ENCODE measurements around the gene PAX9. TPM values are rescaled to one million over a fixed set of nuclear protein-coding genes. Genes with fewer than 3 reads are reported as not detected.

PAX9 gene
- total RNA-seq, 2 experiments from 2014 or later, result not detected

DNA sequence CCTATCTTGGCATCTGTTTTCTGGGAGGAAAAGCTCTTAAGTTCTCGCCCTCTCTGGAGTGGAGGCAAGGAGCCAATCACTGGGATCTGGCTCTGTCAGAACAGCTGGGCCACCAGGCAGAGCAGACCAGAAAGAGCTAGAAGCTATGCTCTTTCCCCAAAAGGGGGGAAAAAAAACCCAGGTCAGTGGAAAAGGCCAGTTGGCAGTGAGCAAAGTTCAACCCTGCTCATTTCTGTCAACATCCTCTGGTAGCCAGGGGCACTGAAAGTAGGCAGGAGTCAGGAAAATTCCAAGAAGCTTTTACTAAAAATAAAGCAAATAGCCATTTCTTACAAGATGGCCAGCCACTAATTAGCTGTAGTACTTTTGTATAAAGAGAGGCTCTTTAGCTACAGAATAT, 36.6 kb upstream of the PAX9 start:
- no peak overlapping the region for H3K4me3 Mint-ChIP-seq
- H3K4me1 Mint-ChIP-seq (ENCODE audit: low read depth), result no peaks in the 10 kb centered on the region
- peaks cover 9% of the 10 kb centered on the region for H3K27me3 Mint-ChIP-seq
- ChIA-PET CTCF (interaction anchor here (1.6 kb wide), 1 partner anchor 317 kb away, joined by 3 read pairs; no protein-coding TSS in a partner anchor), POLR2A (no interaction called here)
- TF ChIP-seq, protein P1, sequence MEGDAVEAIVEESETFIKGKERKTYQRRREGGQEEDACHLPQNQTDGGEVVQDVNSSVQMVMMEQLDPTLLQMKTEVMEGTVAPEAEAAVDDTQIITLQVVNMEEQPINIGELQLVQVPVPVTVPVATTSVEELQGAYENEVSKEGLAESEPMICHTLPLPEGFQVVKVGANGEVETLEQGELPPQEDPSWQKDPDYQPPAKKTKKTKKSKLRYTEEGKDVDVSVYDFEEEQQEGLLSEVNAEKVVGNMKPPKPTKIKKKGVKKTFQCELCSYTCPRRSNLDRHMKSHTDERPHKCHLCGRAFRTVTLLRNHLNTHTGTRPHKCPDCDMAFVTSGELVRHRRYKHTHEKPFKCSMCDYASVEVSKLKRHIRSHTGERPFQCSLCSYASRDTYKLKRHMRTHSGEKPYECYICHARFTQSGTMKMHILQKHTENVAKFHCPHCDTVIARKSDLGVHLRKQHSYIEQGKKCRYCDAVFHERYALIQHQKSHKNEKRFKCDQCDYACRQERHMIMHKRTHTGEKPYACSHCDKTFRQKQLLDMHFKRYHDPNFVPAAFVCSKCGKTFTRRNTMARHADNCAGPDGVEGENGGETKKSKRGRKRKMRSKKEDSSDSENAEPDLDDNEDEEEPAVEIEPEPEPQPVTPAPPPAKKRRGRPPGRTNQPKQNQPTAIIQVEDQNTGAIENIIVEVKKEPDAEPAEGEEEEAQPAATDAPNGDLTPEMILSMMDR (IDR thresholded peaks at IDR 0.05), result no peak
- peaks cover 4% of the 10 kb centered on the region for H3K9me3 Mint-ChIP-seq
- intact Hi-C loops (cut with micrococcal nuclease), result no loop called here
- DNase-seq (no peak), ATAC-seq (no peak)
- no peaks in the 10 kb centered on the region for H3K36me3 Mint-ChIP-seq (ENCODE audit: low read depth)
- H3K27ac Mint-ChIP-seq, result no peak overlapping the region

DNA sequence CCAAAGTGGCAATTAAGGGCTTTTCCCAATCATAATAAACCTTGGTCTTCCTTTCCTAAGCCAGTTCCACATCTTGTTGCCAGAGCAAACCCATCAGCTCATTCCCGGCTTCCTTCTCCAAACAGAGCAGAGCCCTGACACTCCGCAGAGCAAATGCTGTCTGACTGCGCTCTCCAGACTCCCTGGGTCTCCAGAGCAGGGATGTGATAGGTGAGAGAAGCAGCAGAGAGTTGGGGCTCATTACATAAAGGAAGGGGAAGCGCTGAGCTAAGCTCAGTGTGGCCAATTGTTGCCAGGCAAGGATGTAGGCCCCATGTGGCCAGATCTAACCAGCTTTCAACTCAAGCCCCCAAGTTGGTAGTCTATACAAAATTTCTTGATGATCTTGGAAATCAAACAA, 36.2 kb upstream of the PAX9 start:
- intact Hi-C loops (cut with micrococcal nuclease), result no loop called here
- ChIA-PET POLR2A (no interaction called here), CTCF (interaction anchor here (1.6 kb wide), 1 partner anchor 317 kb away, joined by 3 read pairs; no protein-coding TSS in a partner anchor)
- H3K27ac Mint-ChIP-seq, result no peak overlapping the region
- H3K27me3 Mint-ChIP-seq, result peaks cover 9% of the 10 kb centered on the region
- no peaks in the 10 kb centered on the region for H3K36me3 Mint-ChIP-seq (ENCODE audit: low read depth)
- no peaks in the 10 kb centered on the region for H3K4me1 Mint-ChIP-seq (ENCODE audit: low read depth)
- no peak overlapping the region for H3K4me3 Mint-ChIP-seq
- ATAC-seq (no peak), DNase-seq (no peak)
- TF ChIP-seq, protein P1 (IDR thresholded peaks at IDR 0.05), result no peak
- H3K9me3 Mint-ChIP-seq, result peaks cover 4% of the 10 kb centered on the region

DNA sequence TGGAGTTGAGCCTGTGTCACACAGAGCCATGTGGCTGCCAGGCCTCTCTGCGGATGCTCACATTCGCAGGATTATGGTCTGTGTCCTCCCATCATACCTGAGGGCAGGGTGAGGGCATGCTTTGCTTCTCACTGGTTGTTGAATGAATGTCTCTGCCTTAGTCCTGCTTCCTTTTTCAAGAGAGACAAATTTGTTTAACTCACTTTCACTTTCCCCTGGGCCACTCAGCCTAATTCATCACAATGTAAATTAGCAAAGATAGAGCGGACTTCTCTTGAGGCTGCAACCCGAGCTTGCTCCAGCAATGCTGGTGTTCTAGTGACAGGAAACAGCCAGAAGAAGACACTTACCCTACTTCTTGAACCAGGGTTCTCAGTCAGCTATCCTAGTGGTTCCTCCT, 35.5 kb upstream of the PAX9 start:
- Mint-ChIP-seq H3K4me3 (no peak overlapping the region), H3K4me1 (ENCODE audit: low read depth) (no peaks in the 10 kb centered on the region), H3K27me3 (peaks cover 11% of the 10 kb centered on the region), H3K27ac (no peak overlapping the region), H3K36me3 (ENCODE audit: low read depth) (no peaks in the 10 kb centered on the region), H3K9me3 (peaks cover 4% of the 10 kb centered on the region)
- DNase-seq (no peak), ATAC-seq (no peak)
- intact Hi-C loops (cut with micrococcal nuclease), result no loop called here
- TF ChIP-seq, protein P1 (IDR thresholded peaks at IDR 0.05), result no peak
- CTCF ChIA-PET, result interaction anchor here (1.6 kb wide), 1 partner anchor 316 kb away, joined by 3 read pairs; no protein-coding TSS in a partner anchor
- POLR2A ChIA-PET, result no interaction called here

DNA sequence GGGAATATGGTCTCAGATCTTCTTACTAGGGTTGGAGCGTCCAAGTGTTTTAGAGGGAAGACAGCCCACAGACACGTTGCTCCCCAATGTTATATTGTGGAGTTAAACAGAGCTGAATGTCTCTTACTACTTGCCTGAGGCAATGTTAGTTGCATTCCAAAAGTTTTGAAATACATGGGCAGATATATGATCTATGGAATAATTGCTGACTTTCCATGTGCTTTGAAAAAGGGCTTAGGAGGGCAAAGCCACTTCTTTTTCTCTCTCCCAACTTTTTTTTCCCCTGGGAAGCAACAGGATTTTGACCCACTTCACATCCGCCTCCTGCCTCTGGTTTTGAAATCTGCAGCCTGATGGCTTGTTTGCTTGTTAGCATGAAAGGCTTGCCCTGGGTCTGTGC, 33.7 kb upstream of the PAX9 start:
- Mint-ChIP-seq H3K27me3 (peaks cover 13% of the 10 kb centered on the region), H3K36me3 (ENCODE audit: low read depth) (no peaks in the 10 kb centered on the region), H3K27ac (no peak overlapping the region), H3K4me3 (no peak overlapping the region), H3K4me1 (ENCODE audit: low read depth) (no peaks in the 10 kb centered on the region), H3K9me3 (no peaks in the 10 kb centered on the region)
- ChIA-PET POLR2A (no interaction called here), CTCF (no interaction called here)
- TF ChIP-seq, protein P1 (IDR thresholded peaks at IDR 0.05), result no peak
- ATAC-seq, result no peak
- intact Hi-C loops (cut with micrococcal nuclease), result no loop called here
- DNase-seq, result no peak

DNA sequence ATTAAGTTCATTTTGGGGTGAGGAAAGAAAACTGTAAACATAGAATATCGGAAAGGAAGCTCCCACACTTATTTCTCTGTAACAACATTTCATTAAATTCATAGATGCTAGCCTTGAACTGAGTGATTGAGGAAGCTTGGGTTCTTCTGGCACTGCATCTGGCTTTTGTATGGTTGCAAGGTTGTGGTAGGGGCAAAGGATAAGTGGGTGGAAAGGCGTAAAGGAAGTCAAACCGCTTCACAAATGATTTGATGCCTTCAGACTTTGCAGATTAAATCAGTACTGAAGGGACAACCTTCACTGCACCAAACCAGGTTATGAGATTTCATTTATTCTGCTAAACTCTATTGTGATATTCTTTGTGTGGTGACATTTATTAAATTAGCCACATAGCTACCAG, 28.1 kb upstream of the PAX9 start:
- Mint-ChIP-seq H3K27me3 (peaks cover 4% of the 10 kb centered on the region), H3K9me3 (peaks cover 5% of the 10 kb centered on the region), H3K4me3 (no peak overlapping the region), H3K36me3 (ENCODE audit: low read depth) (no peaks in the 10 kb centered on the region), H3K4me1 (ENCODE audit: low read depth) (no peaks in the 10 kb centered on the region), H3K27ac (no peak overlapping the region)
- DNase-seq (no peak), ATAC-seq (no peak)
- TF ChIP-seq, protein P1 (IDR thresholded peaks at IDR 0.05), result no peak
- intact Hi-C loops (cut with micrococcal nuclease), result no loop called here
- ChIA-PET POLR2A (no interaction called here), CTCF (interaction anchor here (0.9 kb wide), 1 partner anchor 50 kb away, joined by 3 read pairs; no protein-coding TSS in a partner anchor)

All from activated CD8-positive, alpha-beta T cell treated with anti-CD3 and anti-CD28 coated beads for 36 hours (primary cell).